ENCODE data around the gene DNAH9.

- TF ChIP-seq EZH2 (IDR thresholded peaks at IDR 0.05; ENCODE audit: borderline replicate concordance, insufficient read depth, low read length, poor library complexity, severe bottlenecking) (no peak), REST (IDR thresholded peaks at IDR 0.05; ENCODE audit: borderline replicate concordance) (no peak), POLR2AphosphoS5 (IDR thresholded peaks at IDR 0.05) (no peak)
Observed at GRCh38 chr17:11816409-11816808, 218.1 kb downstream of the DNAH9 start.

Data from neural cell (in vitro differentiated cells).